Panc1 (cell line): ENCODE measurements around the gene ACSS3. TPM values are rescaled to one million over a fixed set of nuclear protein-coding genes. Genes with fewer than 3 reads are reported as not detected.

Source experiments
- ATAC-seq: fragments of 200-7000 bp; cut with Tn5 transposase; 2 replicates; pipeline ENCODE4 v1.9.1; 2020; ENCODE audit warnings: mild to moderate bottlenecking, moderate library complexity
- BruUV-seq: library from RNA; stranded (reverse); fragments of 400-500 nt; replicated peaks from 2 replicates; lab custom pipeline; 2021; lab: Mats Ljungman, UMichigan
- CTCF ChIA-PET: fragments of 300-600 bp; sonication (Branson Sonifier 250); formaldehyde crosslinking; loops from one replicate; lab custom pipeline; 2022; ENCODE audit warnings: antibody characterized with exemption; lab: Charles Lee
- POLR2A ChIA-PET: fragments of 300-600 bp; sonication (Branson Sonifier 250); formaldehyde crosslinking; loops from one replicate; lab custom pipeline; 2022; ENCODE audit warnings: antibody characterized with exemption; lab: Charles Lee
- DNase-seq: peaks from one replicate; pipeline ENCODE4 v3.0.0-alpha.2; 2010; ENCODE audit warnings: low read depth, low spot score
- H3K27ac ChIP-seq: 2 replicates; pipeline ENCODE4 v1.5.1; 2011; ENCODE audit warnings: mild to moderate bottlenecking, low read length, inconsistent platforms
- H3K27me3 ChIP-seq: fragments of 200-500 bp; sonication (Bioruptor generic); 2 replicates; pipeline ENCODE4 v1.6.0; 2014; ENCODE audit warnings: low read length, inconsistent platforms; ENCODE audit not compliant: control insufficient read depth, insufficient read depth
- H3K36me3 ChIP-seq: fragments of 200-500 bp; sonication (Bioruptor generic); 2 replicates; pipeline ENCODE4 v1.5.1; 2014; ENCODE audit warnings: inconsistent platforms, mild to moderate bottlenecking, low read length, moderate library complexity; ENCODE audit not compliant: control insufficient read depth, insufficient read depth
- H3K4me1 ChIP-seq: 2 replicates; pipeline ENCODE4 v1.5.1; 2011; ENCODE audit warnings: inconsistent platforms, mild to moderate bottlenecking, low read length, moderate library complexity; ENCODE audit not compliant: control insufficient read depth, insufficient read depth
- H3K4me3 ChIP-seq, 2 experiments: 2 replicates each; pipeline ENCODE4 v1.5.1; 2011 to 2012; ENCODE audit warnings: low read depth in 2 of 2, low read length in 2 of 2, mild to moderate bottlenecking in 2 of 2, inconsistent platforms in 1 of 2, moderate library complexity in 1 of 2
- H3K9me3 ChIP-seq: fragments of 200-500 bp; sonication (Bioruptor generic); 2 replicates; pipeline ENCODE4 v1.5.1; 2014; ENCODE audit warnings: low read depth, mild to moderate bottlenecking, inconsistent platforms, low read length, moderate library complexity; ENCODE audit not compliant: control insufficient read depth, insufficient read depth
- POLR2AphosphoS5 ChIP-seq: IDR thresholded peaks from 2 replicates; pipeline ENCODE4 v1.6.1; 2012; ENCODE audit warnings: mild to moderate bottlenecking, low read depth, low read length, moderate library complexity
- SIN3A ChIP-seq: IDR thresholded peaks from 2 replicates; pipeline ENCODE4 v1.6.1; 2012; ENCODE audit warnings: low read depth, mild to moderate bottlenecking, low read length, moderate library complexity, borderline replicate concordance; ENCODE audit not compliant: insufficient read depth
- TCF7L2 ChIP-seq: IDR thresholded peaks from 2 replicates; pipeline ENCODE4 v1.6.1; 2011; ENCODE audit warnings: mild to moderate bottlenecking, low read depth, low read length, inconsistent platforms
- in situ Hi-C: cut with HindIII; loops from 2 replicates; pipeline ENCODE4 v1.10.0; 2016; ENCODE audit warnings: low sequenced_read_pairs, low pct_unique_long_range_greater_than_20kb
- intact Hi-C: fragments of 100-400 bp; cut with micrococcal nuclease; formaldehyde crosslinking; loops from one replicate; pipeline ENCODE4 v1.10.0; 2022; ENCODE audit not compliant: unreplicated experiment
- total RNA-seq: library from RNA; stranded (reverse); gene quantifications from one replicate; pipeline ENCODE4 v1.2.1, GENCODE V29; 2021; ENCODE audit not compliant: unreplicated experiment
- TF ChIP-seq, protein P1 (sequence below): fragments of 450-650 bp; IDR thresholded peaks from 2 replicates; pipeline ENCODE4 v1.5.1; 2017; ENCODE audit warnings: mild to moderate bottlenecking
- TF ChIP-seq, protein P2 (sequence below), 2 experiments: IDR thresholded peaks; 2 replicates each; pipeline ENCODE4 v1.6.1; 2011 to 2012; ENCODE audit warnings: low read depth in 2 of 2, control low read depth in 1 of 2, low read length in 1 of 2, mild to moderate bottlenecking in 1 of 2, moderate library complexity in 1 of 2; ENCODE audit not compliant: insufficient read depth in 1 of 2

Gene ACSS3
- total RNA-seq, 1 experiment from 2014 or later, result 0.10 TPM

DNA sequence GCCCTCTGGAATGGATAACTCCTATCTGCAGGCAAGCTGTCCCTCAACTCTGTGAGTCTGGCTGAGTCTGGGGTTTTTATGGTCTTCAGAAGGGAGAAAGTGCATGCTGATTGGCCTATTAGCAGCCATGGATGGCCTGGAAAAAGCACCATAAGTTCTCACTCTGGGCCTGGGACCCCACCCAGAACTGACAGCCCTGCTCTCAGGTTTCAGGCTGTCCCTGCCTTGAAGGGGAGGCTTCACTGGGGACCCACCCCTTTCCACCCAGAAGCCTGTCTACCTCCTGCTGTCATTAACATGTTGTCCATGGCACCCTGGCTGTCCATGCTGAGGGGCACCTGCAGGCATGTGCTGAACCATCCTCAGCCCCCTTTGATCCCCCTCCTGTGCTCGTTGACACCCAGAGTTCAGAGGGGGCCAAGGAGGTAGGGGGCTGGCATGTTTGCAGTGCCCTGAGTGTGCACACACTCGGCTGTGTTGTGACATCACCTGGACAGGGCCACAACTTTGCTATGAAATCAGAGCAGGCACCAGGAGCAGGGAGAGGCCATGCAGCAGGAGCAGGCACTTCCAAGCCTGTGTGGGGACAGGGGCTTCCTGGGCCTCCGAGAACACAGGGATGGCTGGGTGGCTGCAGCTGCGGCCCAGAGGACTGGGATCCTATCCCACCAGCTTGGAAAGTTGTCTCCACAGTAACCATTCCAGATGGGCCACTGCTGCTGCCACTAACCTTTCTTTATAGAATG lies 84.7 kb downstream of the ACSS3 start:
- TF ChIP-seq SIN3A (no peak), POLR2AphosphoS5 (no peak), TCF7L2 (no peak)
- TF ChIP-seq, protein P1, sequence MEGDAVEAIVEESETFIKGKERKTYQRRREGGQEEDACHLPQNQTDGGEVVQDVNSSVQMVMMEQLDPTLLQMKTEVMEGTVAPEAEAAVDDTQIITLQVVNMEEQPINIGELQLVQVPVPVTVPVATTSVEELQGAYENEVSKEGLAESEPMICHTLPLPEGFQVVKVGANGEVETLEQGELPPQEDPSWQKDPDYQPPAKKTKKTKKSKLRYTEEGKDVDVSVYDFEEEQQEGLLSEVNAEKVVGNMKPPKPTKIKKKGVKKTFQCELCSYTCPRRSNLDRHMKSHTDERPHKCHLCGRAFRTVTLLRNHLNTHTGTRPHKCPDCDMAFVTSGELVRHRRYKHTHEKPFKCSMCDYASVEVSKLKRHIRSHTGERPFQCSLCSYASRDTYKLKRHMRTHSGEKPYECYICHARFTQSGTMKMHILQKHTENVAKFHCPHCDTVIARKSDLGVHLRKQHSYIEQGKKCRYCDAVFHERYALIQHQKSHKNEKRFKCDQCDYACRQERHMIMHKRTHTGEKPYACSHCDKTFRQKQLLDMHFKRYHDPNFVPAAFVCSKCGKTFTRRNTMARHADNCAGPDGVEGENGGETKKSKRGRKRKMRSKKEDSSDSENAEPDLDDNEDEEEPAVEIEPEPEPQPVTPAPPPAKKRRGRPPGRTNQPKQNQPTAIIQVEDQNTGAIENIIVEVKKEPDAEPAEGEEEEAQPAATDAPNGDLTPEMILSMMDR, result no peak
- TF ChIP-seq, protein P2, sequence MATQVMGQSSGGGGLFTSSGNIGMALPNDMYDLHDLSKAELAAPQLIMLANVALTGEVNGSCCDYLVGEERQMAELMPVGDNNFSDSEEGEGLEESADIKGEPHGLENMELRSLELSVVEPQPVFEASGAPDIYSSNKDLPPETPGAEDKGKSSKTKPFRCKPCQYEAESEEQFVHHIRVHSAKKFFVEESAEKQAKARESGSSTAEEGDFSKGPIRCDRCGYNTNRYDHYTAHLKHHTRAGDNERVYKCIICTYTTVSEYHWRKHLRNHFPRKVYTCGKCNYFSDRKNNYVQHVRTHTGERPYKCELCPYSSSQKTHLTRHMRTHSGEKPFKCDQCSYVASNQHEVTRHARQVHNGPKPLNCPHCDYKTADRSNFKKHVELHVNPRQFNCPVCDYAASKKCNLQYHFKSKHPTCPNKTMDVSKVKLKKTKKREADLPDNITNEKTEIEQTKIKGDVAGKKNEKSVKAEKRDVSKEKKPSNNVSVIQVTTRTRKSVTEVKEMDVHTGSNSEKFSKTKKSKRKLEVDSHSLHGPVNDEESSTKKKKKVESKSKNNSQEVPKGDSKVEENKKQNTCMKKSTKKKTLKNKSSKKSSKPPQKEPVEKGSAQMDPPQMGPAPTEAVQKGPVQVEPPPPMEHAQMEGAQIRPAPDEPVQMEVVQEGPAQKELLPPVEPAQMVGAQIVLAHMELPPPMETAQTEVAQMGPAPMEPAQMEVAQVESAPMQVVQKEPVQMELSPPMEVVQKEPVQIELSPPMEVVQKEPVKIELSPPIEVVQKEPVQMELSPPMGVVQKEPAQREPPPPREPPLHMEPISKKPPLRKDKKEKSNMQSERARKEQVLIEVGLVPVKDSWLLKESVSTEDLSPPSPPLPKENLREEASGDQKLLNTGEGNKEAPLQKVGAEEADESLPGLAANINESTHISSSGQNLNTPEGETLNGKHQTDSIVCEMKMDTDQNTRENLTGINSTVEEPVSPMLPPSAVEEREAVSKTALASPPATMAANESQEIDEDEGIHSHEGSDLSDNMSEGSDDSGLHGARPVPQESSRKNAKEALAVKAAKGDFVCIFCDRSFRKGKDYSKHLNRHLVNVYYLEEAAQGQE (IDR thresholded peaks at IDR 0.05; ENCODE audit: insufficient read depth in 1 of 2, low read depth in 2 of 2, low read length in 1 of 2), result no peak
- intact Hi-C loops (no loop called here), in situ Hi-C loops (no loop called here)
- Histone ChIP-seq H3K4me1 (no peaks in the 10 kb centered on the region), H3K9me3 (no peaks in the 10 kb centered on the region), H3K4me3 (no peak overlapping the region), H3K27ac (no peak overlapping the region), H3K27me3 (no peaks in the 10 kb centered on the region), H3K36me3 (no peaks in the 10 kb centered on the region; the same call in 1 of the 2 replicates)
- DNase-seq, result no peak
- ChIA-PET POLR2A (no interaction called here), CTCF (no interaction called here)
- no TSS peak for BruUV-seq
- no peak for ATAC-seq

DNA sequence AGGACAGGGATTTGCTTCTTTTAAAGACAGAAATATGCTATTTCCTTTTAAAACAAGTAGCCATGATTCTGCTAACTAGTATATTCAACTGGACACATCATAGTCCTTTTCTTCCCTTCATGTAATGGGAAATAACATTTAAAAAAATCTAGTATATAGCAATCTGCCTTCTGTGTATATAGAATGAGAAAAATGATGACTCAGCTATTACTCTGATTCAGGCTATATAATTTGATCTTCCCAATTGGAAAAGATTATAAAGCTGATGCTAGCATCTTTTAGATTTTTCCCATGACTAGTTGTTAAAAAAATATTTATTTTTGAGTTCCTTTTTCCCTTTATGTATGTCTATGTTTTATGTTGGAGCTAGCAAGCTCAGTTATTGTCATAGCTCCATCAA lies 86.9 kb downstream of the ACSS3 start:
- CTCF ChIA-PET, result no interaction called here
- in situ Hi-C loops, result no loop called here
- Histone ChIP-seq H3K4me1 (no peaks in the 10 kb centered on the region), H3K9me3 (no peaks in the 10 kb centered on the region), H3K36me3 (no peaks in the 10 kb centered on the region; the same call in 1 of the 2 replicates), H3K27ac (no peak overlapping the region), H3K27me3 (no peaks in the 10 kb centered on the region), H3K4me3 (no peak overlapping the region)
- TF ChIP-seq POLR2AphosphoS5 (no peak), TCF7L2 (no peak), SIN3A (no peak)
- TF ChIP-seq, protein P2 (IDR thresholded peaks at IDR 0.05; ENCODE audit: insufficient read depth in 1 of 2, low read depth in 2 of 2, low read length in 1 of 2), result no peak
- TF ChIP-seq, protein P1, result no peak
- no peak for ATAC-seq
- POLR2A ChIA-PET, result no interaction called here
- DNase-seq, result no peak
- BruUV-seq, result no TSS peak
- intact Hi-C loops, result no loop called here
